Osteoblast (primary cell): ENCODE measurements around the gene EPS8L2. TPM values are rescaled to one million over a fixed set of nuclear protein-coding genes. Genes with fewer than 3 reads are reported as not detected.

ENCODE experiments used
- DNase-seq: peaks from one replicate; pipeline ENCODE4 v3.0.0; 2011; ENCODE audit warnings: low spot score, mixed read lengths; ENCODE audit not compliant: insufficient read length; ENCODE audit errors: missing footprints
- H2AFZ ChIP-seq: 2 replicates; pipeline ENCODE4 v1.6.0; 2011; ENCODE audit warnings: mild to moderate bottlenecking, low read length
- H3K27ac ChIP-seq: 2 replicates; pipeline ENCODE4 v1.5.1; 2011; ENCODE audit warnings: mild to moderate bottlenecking, low read depth, low read length, moderate library complexity
- H3K27me3 ChIP-seq: 2 replicates; pipeline ENCODE4 v1.6.0; 2012; ENCODE audit warnings: mild to moderate bottlenecking, control low read depth, inconsistent platforms, low read length, moderate library complexity; ENCODE audit not compliant: insufficient read depth
- H3K36me3 ChIP-seq: 2 replicates; pipeline ENCODE4 v1.5.1; 2011; ENCODE audit warnings: mild to moderate bottlenecking, low read length, control low read depth, moderate library complexity; ENCODE audit not compliant: insufficient read depth
- H3K4me1 ChIP-seq: 2 replicates; pipeline ENCODE4 v1.5.1; 2011; ENCODE audit warnings: mild to moderate bottlenecking, low read length, control low read depth, moderate library complexity; ENCODE audit not compliant: insufficient read depth
- H3K4me2 ChIP-seq: 2 replicates; pipeline ENCODE4 v1.6.0; 2011; ENCODE audit warnings: mild to moderate bottlenecking, low read length; ENCODE audit not compliant: insufficient read depth
- H3K4me3 ChIP-seq: fragments of 200-600 bp; sonication (generic); 3 replicates; pipeline ENCODE4 v1.5.1; 2012; ENCODE audit warnings: mild to moderate bottlenecking, low read length, inconsistent platforms; ENCODE audit not compliant: insufficient read depth
- H3K79me2 ChIP-seq: 2 replicates; pipeline ENCODE4 v1.6.0; 2012; ENCODE audit warnings: mild to moderate bottlenecking, low read length, control low read depth, inconsistent platforms; ENCODE audit not compliant: insufficient read depth
- H3K9me3 ChIP-seq: 2 replicates; pipeline ENCODE4 v1.5.1; 2011; ENCODE audit warnings: low read depth, low read length, control low read depth
- H4K20me1 ChIP-seq: 2 replicates; pipeline ENCODE4 v1.6.0; 2012; ENCODE audit warnings: mild to moderate bottlenecking, low read length, control low read depth; ENCODE audit not compliant: insufficient read depth
- total RNA-seq: library from RNA; depleted of rRNA; stranded (reverse); fragments of >200 nt; gene quantifications from 2 replicates; pipeline ENCODE4 v1.2.3, GENCODE V29; 2012
- TF ChIP-seq, protein P1 (sequence below): IDR thresholded peaks from 2 replicates; pipeline ENCODE4 v1.5.1; 2011; ENCODE audit warnings: mild to moderate bottlenecking, low read depth, low read length, moderate library complexity; ENCODE audit errors: extremely low read depth

EPS8L2 gene
- total RNA-seq, 1 donor: 29.7 TPM

DNA sequence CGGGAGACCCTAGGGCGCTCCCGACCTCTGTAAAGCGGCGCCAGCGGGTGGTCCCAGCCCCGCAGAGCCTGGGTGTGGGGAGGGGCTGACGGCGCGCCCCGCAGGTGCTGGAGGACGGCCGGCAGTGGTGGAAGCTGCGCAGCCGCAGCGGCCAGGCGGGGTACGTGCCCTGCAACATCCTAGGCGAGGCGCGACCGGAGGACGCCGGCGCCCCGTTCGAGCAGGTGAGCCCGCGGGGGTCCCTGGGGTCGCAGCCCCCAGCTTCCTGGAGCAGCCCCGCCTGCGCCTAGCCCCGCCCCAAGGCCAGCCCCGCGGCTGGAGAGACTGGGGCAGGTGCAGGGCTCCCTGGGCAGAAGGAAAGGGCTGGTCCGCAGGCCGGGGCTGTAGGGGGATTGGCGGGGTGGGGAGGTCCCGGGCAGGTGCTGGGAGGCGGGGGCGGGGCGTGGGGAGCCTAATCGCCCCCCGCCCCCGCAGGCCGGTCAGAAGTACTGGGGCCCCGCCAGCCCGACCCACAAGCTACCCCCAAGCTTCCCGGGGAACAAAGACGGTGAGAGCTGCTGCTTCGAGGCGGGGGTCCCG lies 19.7 kb downstream of the EPS8L2 start:
- Histone ChIP-seq H3K9me3 (no peaks in the 10 kb centered on the region), H3K27me3 (peaks cover 6% of the 10 kb centered on the region), H4K20me1 (no peaks in the 10 kb centered on the region), H3K4me2 (no peak overlapping the region), H3K4me3 (no peak overlapping the region), H2AFZ (no peak overlapping the region), H3K4me1 (peaks cover 18% of the 10 kb centered on the region), H3K27ac (no peak overlapping the region), H3K36me3 (no peaks in the 10 kb centered on the region), H3K79me2 (no peaks in the 10 kb centered on the region)
- TF ChIP-seq, protein P1, sequence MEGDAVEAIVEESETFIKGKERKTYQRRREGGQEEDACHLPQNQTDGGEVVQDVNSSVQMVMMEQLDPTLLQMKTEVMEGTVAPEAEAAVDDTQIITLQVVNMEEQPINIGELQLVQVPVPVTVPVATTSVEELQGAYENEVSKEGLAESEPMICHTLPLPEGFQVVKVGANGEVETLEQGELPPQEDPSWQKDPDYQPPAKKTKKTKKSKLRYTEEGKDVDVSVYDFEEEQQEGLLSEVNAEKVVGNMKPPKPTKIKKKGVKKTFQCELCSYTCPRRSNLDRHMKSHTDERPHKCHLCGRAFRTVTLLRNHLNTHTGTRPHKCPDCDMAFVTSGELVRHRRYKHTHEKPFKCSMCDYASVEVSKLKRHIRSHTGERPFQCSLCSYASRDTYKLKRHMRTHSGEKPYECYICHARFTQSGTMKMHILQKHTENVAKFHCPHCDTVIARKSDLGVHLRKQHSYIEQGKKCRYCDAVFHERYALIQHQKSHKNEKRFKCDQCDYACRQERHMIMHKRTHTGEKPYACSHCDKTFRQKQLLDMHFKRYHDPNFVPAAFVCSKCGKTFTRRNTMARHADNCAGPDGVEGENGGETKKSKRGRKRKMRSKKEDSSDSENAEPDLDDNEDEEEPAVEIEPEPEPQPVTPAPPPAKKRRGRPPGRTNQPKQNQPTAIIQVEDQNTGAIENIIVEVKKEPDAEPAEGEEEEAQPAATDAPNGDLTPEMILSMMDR: no peak
- DNase-seq: no peak

- no peaks in the 10 kb centered on the region for H3K36me3 ChIP-seq
- peaks cover 6% of the 10 kb centered on the region for H3K27me3 ChIP-seq
- peak; percentile 94 for DNase-seq
- H3K79me2 ChIP-seq: no peaks in the 10 kb centered on the region
- H3K4me1 ChIP-seq: peaks cover 18% of the 10 kb centered on the region
- no peak overlapping the region for H3K27ac ChIP-seq
- TF ChIP-seq, protein P1: no peak
- no peak overlapping the region for H3K4me2 ChIP-seq
- no peak overlapping the region for H2AFZ ChIP-seq
- no peaks in the 10 kb centered on the region for H3K9me3 ChIP-seq
- no peaks in the 10 kb centered on the region for H4K20me1 ChIP-seq
- H3K4me3 ChIP-seq: no peak overlapping the region
Measured at GRCh38 chr11:726278-727220, 20.5 kb downstream of the EPS8L2 start.

- peak overlapping the region; percentile 44 for H3K27ac ChIP-seq
- no peaks in the 10 kb centered on the region for H3K9me3 ChIP-seq
- H3K79me2 ChIP-seq: no peaks in the 10 kb centered on the region
- no peak overlapping the region for H2AFZ ChIP-seq
- H3K4me2 ChIP-seq: no peak overlapping the region
- TF ChIP-seq, protein P1: no peak
- H3K36me3 ChIP-seq: no peaks in the 10 kb centered on the region
- peak; percentile 84 for DNase-seq
- H3K27me3 ChIP-seq: peaks cover 6% of the 10 kb centered on the region
- no peaks in the 10 kb centered on the region for H4K20me1 ChIP-seq
- no peak overlapping the region for H3K4me3 ChIP-seq
- H3K4me1 ChIP-seq: peaks cover 18% of the 10 kb centered on the region
Measured at GRCh38 chr11:727281-727701, 21.3 kb downstream of the EPS8L2 start.
